HG03565 (cell line): ENCODE data around the gene ZNF628.

Source experiments
- ATAC-seq: cut with Tn5 transposase; IDR thresholded peaks from one replicate; pipeline ENCODE4 v1.9.1; 2021; ENCODE audit warnings: mild to moderate bottlenecking, moderate library complexity; ENCODE audit not compliant: unreplicated experiment

ZNF628 gene

DNA sequence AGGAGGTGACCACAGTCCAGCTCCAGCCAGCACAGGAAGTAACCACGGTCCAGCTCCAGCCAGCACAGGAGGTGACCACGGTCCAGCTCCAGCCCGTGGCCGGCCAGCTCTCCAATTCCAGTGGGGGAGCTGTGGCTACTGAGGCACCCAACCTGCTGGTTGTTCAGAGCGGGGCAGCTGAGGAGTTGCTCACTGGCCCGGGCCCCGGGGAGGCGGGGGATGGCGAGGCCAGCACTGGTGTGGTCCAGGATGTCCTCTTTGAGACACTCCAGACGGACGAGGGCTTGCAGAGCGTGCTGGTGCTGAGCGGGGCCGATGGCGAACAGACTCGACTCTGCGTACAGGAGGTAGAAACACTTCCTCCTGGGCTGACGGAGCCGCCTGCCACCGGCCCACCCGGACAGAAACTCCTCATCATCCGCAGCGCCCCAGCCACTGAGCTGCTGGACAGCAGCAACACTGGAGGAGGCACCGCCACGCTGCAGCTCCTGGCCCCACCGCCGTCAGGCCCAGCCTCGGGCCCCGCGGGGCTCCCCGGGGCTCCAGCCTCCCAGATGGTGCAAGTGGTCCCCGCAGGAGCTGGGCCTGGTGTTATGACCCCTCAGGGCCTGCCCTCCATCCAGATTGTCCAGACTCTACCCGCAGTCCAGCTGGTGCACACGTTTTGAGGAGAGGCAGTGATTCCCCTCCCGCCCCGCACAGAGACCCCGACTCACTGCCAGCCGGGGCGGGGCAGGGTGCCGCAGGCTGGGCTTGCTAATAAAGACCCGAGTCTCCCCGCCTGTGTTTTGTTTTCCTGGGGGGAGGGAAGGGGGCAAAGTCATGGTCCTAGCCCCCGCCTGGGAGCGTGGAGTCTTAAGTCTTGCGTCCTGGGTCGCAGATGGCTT is 7.5 kb downstream of the ZNF628 start:
- no peak for ATAC-seq

- peak; percentile 44 for ATAC-seq
Measured at GRCh38 chr19:55484593-55485438, 8.4 kb downstream of the ZNF628 start, which contains the start of gene NAT14. Gene NAT14, plus strand, starts transcription at chr19:55485188. Its CDS starts 521 bp downstream, at chr19:55485709.

- ATAC-seq, result no peak
Measured at GRCh38 chr19:55485439-55486011, 9.1 kb downstream of the ZNF628 start.

- no peak for ATAC-seq
Measured at GRCh38 chr19:55486043-55486970, 9.9 kb downstream of the ZNF628 start.

GRCh38 chr19:55486971-55487923 is 10.8 kb downstream of the ZNF628 start:
- ATAC-seq, result no peak

- no peak for ATAC-seq
Measured at GRCh38 chr19:55487924-55488687, 11.7 kb downstream of the ZNF628 start, which contains the start of gene SSC5D. Gene SSC5D, plus strand, starts transcription at chr19:55488436. Its CDS starts 154 bp downstream, at chr19:55488590.

DNA sequence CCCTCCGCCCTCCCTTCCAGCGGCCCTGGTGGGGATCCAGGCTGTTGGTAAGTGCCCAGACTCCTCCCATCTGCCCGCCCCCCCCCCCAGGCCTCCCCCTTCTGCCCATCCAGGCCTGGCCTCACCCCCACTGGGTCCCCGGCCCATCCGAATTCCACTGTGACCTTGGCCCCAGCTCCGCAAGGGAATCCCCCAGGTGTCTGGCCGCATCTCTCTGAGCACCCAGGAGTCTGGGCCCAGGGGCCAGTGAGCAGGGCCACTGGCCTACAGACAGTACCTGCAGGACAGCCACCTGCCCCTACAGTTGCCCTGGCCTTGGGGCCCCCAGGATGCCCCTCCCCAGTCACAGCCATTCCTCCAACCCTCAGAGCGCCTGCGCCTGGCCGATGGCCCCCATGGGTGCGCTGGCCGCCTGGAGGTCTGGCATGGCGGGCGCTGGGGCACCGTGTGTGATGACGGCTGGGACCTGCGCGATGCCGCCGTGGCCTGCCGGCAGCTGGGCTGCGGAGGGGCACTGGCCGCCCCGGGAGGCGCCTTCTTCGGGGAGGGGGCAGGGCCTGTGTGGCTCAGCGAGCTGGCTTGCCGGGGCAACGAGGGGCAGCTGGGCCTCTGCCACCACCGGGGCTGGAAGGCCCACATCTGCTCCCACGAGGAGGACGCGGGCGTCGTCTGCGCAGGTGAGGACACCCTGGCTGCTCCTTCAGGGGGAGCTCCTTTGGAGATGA is 12.7 kb downstream of the ZNF628 start:
- no peak for ATAC-seq

DNA sequence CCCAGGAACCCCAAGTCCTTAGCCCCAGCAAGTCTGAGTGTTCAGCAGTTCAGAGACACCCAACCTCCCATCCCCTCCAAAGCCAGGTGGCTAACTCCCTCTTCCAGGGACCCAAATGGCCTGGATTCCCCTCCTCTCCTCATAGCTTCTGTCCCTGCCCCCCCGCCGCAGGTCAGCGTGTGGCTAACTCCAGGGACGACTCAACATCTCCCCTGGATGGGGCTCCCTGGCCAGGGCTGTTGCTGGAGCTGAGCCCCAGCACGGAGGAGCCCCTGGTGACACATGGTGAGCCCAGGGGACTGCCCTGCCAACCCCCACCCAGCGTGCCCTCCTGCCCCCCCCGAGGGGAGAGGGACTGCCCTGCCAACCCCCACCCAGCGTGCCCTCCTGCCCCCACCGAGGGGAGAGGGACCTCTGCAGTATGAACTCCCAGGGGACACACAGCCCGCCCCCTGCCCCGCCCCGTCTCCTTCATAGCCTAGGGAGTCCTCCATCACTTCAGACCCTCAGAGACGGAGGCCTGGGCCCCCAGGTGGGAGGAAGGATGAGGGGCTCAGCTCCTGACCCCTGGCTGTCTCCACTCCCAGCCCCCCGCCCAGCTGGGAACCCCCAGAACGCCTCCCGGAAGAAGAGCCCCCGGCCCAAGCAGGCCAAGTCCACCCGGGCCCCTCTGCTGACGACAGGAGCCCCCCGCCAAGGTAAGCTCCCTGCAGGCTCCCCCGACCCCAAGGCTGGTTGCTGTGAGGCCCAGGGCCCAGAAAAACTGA is 13.5 kb downstream of the ZNF628 start:
- no peak for ATAC-seq

DNA sequence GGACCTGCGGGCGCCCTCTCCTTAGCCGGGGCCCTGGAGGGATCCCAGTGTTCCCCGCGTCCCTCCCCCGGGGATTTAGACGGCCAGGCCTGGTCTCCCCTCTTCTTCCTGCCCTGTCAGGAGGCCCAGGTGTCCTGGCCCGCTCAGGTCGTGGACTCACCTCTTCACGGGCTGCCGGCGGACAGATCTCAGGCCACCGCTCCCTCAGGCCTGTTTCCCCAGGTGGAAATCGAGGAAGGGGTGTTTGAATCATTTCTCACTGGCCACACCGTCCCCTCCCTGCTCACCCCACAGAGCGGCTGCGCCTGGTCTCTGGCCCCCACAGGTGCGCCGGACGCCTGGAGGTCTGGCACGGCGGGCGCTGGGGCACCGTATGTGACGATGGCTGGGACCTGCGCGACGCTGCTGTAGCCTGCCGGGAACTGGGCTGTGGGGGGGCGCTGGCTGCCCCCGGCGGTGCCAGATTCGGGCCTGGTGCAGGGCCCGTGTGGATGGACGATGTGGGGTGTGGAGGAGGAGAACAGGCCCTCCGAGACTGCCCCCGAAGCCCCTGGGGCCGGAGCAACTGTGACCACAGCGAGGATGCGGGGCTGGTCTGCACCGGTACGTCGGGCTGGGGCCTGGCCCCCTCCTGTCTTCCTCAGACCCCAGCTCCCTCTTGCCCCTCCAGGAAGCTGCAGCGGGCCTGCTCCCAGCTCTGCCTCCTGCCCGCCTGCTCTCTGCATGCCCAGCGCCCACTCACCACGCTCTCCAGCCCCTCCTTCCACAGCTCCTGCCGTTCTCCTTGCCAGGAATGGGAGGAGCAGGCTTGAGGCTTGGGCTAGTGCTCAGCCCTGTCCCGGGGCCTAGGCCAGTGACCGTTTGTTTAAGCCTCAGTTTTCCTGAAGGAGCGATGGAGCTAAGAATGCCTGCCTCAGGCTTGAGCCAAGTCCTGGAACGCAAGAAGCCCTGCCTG is 14.3 kb downstream of the ZNF628 start:
- ATAC-seq, result no peak

DNA sequence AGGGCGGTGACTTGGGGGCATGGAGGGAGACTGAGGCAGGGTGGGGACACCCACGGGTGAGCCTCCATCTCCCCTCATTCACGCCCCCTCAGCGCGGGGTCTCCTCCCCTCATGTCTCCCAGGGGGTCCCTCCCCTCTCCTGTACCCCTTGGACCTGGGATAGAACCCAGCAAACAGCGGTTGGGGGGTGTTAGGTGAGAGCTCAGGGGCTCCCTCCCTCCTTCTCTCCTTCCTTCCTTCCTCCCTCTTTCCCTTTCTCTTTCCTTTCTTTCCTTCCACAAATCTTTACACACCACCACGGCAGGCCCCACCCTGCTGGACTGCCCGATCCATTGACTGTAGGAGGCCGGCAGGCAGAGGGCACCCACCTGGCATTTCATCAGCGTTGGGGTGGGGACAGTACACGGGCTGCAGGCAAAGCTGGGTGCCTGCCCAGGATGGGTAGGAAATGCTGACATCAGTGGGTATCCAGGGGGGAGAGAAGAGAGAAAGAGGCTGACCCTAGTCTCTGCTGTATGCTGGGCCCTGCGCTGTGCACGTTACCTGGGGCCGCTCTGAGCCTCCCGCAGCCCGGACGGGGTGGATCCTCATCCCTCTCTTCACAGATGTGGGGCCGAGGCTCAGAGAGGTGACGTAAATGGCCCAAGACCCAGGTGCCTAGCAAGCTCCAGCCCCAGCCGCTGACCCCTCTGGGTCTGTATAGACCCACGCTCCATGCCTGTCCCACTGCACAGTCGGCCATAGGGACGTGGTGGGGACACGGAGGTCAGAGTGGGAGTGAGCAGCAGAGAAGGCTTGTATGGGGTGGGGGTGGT is 15.3 kb downstream of the ZNF628 start:
- ATAC-seq, result no peak

DNA sequence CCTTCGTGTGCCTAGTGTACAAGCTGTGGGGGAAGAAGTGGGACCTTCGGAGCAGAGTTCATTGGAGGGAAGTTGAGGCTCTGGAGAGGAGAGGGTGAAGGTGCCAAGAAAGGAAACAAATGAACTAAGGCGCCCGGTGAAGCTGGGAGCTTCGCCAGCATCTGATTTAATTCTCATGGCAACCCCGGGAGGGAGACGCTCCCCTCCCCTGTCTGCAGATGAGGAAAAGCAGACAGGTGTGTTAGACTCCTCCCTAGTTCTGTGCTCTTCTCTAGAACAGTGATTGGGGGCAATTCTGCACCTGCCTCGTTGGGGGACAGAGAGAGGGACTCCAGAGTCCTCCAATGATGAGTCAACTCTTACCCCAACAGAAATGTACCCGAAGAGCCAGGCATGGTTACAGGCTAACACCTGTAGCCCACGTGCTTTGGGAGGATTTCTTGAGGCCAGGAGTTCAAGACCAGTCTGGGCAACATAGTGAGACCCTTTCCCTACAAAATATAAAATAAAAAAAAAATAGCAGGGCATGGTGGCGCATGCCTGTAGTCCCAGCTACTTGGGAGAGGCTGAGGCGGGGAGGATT is 16.0 kb downstream of the ZNF628 start:
- no peak for ATAC-seq

- ATAC-seq, result no peak
Measured at GRCh38 chr19:55493052-55493644, 16.7 kb downstream of the ZNF628 start.

- no peak for ATAC-seq
Measured at GRCh38 chr19:55493645-55494171, 17.3 kb downstream of the ZNF628 start.

DNA sequence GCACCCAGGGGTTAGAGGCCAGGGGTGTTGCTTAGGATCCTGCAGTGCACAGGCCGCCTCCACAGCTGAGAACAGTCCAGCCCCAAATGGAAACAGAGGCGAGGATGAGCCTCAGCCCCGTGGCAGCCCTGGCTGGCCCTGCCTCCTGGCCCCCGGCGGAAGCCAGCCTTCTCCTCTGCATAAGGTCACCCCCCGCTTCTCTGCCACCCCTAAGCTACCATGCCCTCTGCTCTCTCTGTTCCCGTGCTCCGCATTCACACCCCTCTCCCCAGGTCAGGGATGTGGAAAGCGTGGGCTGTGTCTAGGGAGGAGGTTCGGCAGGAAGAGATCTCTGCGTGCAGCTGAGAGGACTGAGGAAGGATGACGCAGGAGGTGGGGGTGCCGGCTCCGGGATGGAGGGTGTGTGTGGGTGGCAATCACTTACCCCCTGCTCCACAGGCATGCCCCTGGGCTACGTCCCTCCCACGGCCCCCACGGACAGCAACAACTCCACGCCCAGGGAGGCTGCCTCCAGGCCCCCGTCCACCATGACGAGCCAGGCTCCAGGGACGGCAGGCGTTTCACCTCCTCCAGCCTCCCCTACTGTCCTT is 17.9 kb downstream of the ZNF628 start:
- no peak for ATAC-seq
